Activated CD4-positive, alpha-beta memory T cell treated with anti-CD3 and anti-CD28 coated beads for 36 hours (primary cell): ENCODE measurements around the gene MAPK4. TPM values are rescaled to one million over a fixed set of nuclear protein-coding genes. Genes with fewer than 3 reads are reported as not detected.

Experiments used
- CTCF ChIA-PET: fragments of 350-600 bp; sonication (Branson Sonifier 250); formaldehyde crosslinking; loops from one replicate; lab custom pipeline; 2021; ENCODE audit warnings: antibody characterized with exemption, inconsistent platforms; lab: Charles Lee
- POLR2A ChIA-PET: fragments of 350-600 bp; sonication (Branson Sonifier 250); formaldehyde crosslinking; loops from one replicate; lab custom pipeline; 2021; ENCODE audit warnings: antibody characterized with exemption; lab: Charles Lee
- DNase-seq: peaks from one replicate; pipeline ENCODE4 v3.0.0-alpha.2; 2020
- H3K27ac Mint-ChIP-seq: one replicate; pipeline ENCODE4 v1.8.0; 2021; ENCODE audit warnings: mixed read lengths
- H3K27me3 Mint-ChIP-seq: one replicate; pipeline ENCODE4 v1.8.0; 2021; ENCODE audit warnings: mixed read lengths
- H3K36me3 Mint-ChIP-seq: one replicate; pipeline ENCODE4 v1.8.0; 2021; ENCODE audit warnings: mixed read lengths
- H3K4me1 Mint-ChIP-seq: one replicate; pipeline ENCODE4 v1.8.0; 2021; ENCODE audit warnings: low read depth, mixed read lengths
- H3K4me3 Mint-ChIP-seq: one replicate; pipeline ENCODE4 v1.8.0; 2021; ENCODE audit warnings: mild to moderate bottlenecking, mixed read lengths
- H3K9me3 Mint-ChIP-seq: one replicate; pipeline ENCODE4 v1.8.0; 2021; ENCODE audit warnings: mixed read lengths
- intact Hi-C: fragments of 100-400 bp; cut with micrococcal nuclease; formaldehyde crosslinking; loops from one replicate; pipeline ENCODE4 v1.15.1; 2023
- total RNA-seq, 2 experiments: library from RNA; stranded (reverse); gene quantifications; one replicate each; pipeline ENCODE4 v1.2.3, GENCODE V29; 2021

The MAPK4 gene
- total RNA-seq, 2 experiments from 2014 or later: not detected

DNA sequence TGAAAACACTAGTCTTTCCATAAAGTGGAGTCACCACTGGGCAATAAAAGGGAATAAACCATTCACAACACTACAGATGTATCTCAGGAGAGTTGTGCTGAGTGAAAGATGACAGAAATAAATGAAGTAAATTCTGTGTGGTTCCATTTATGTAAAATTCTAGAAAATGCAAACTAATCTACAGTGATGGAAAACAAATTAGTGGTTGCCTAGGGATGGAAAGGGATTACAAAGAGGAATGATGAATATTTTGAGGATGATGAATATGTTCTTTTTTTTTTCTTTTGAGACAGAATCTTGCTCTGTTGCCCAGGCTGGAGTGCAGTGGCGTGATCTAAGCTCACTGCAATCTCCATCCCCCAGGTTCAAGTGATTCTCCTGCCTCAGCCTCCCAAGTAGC lies 123.0 kb downstream of the MAPK4 start:
- CTCF ChIA-PET: no interaction called here
- POLR2A ChIA-PET: no interaction called here
- no peak overlapping the region for H3K4me3 Mint-ChIP-seq
- intact Hi-C loops: no loop called here
- H3K36me3 Mint-ChIP-seq: no peaks in the 10 kb centered on the region
- DNase-seq: no peak
- H3K9me3 Mint-ChIP-seq: no peaks in the 10 kb centered on the region
- H3K27me3 Mint-ChIP-seq: peaks cover 8% of the 10 kb centered on the region
- no peaks in the 10 kb centered on the region for H3K4me1 Mint-ChIP-seq
- no peak overlapping the region for H3K27ac Mint-ChIP-seq

DNA sequence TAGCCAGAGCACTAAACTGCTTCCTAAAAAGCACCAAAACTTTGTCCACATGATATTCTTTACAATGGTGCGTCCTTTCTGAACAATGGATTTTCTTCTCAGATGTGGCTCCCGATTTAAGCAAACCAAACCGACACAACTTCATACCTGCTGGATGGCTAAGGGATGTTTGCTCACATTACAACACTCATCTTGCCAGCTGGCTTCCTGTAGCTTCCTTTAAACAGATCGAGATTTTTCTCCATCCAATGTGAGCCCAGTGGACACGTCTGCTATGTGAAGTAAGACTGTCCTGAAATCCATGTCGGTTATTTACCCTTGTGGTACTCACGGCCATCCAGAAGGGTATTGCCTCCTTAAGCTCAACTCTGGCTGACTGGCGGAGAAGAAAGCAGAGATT lies 126.5 kb downstream of the MAPK4 start:
- Mint-ChIP-seq H3K4me1 (no peaks in the 10 kb centered on the region), H3K36me3 (no peaks in the 10 kb centered on the region), H3K27me3 (peaks cover 4% of the 10 kb centered on the region), H3K27ac (no peak overlapping the region), H3K9me3 (no peaks in the 10 kb centered on the region), H3K4me3 (no peak overlapping the region)
- intact Hi-C loops: no loop called here
- DNase-seq: no peak
- ChIA-PET CTCF (no interaction called here), POLR2A (no interaction called here)

DNA sequence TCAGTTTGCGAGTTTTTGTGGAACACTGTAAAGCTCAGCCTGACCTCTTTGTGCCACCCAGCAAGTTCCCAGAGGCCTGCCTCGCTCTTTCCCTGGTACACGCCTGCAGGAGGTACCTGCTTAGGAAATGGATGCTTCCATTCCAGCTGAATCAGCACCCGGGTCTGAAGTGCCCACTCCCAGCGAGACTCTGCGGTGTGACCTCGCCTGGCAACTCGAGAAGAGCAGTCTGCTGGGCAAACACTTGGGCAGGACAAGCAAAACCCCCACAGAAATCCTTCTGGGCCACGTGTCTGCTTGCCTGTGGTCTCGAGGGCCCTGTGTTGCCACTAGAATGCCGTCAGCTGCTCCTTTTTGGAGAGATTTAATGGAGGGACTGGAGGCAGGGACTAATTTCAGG lies 127.6 kb downstream of the MAPK4 start:
- Mint-ChIP-seq H3K27ac (no peak overlapping the region), H3K9me3 (no peaks in the 10 kb centered on the region), H3K27me3 (peaks cover 3% of the 10 kb centered on the region), H3K4me1 (no peaks in the 10 kb centered on the region), H3K4me3 (no peak overlapping the region), H3K36me3 (no peaks in the 10 kb centered on the region)
- intact Hi-C loops: no loop called here
- no peak for DNase-seq
- ChIA-PET CTCF (no interaction called here), POLR2A (no interaction called here)

DNA sequence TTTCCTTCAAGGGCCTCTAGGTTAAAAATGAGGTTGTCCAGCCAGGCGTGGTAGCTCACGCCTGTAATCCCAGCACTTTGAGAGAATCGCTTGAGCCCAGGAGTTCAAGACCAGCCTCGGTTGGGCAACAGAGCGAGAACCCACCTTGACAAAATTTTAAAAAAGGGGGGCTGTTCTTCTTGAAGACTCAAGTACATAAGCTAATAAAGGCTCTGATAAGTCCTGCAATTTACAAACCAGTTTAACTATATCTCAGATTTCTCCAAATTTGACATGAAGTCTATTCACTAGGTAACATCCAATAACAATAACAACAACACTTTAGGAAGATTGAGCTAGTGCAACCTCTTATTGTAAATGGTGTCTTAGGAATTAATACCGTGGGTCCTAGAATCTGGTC lies 129.7 kb downstream of the MAPK4 start:
- ChIA-PET POLR2A (no interaction called here), CTCF (no interaction called here)
- DNase-seq: no peak
- Mint-ChIP-seq H3K4me1 (no peaks in the 10 kb centered on the region), H3K9me3 (no peaks in the 10 kb centered on the region), H3K27me3 (peaks cover 2% of the 10 kb centered on the region), H3K4me3 (no peak overlapping the region), H3K36me3 (no peaks in the 10 kb centered on the region), H3K27ac (no peak overlapping the region)
- intact Hi-C loops: no loop called here

DNA sequence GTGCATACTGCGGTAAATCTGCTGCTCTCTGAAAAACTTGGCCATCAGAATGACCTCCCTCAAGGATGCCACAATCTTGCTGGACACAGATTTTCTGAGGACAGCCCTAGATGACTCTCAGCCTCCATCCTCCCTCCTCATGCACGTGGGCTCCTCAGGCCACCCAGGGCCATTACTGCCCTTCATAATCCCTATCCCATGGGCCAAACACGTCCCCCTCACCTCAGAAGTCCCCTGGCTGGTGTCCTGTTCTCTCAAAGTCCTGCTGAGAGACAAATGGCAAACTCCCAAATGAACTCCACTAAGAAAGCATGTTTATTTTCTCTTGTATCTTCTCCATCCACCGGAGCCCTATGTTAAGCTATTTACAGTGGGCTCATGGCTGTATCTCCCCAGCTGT lies 134.3 kb downstream of the MAPK4 start:
- ChIA-PET POLR2A (no interaction called here), CTCF (no interaction called here)
- Mint-ChIP-seq H3K27ac (no peak overlapping the region), H3K27me3 (peaks cover 3% of the 10 kb centered on the region), H3K4me1 (no peaks in the 10 kb centered on the region), H3K9me3 (no peaks in the 10 kb centered on the region), H3K4me3 (no peak overlapping the region), H3K36me3 (no peaks in the 10 kb centered on the region)
- intact Hi-C loops: no loop called here
- DNase-seq: no peak

DNA sequence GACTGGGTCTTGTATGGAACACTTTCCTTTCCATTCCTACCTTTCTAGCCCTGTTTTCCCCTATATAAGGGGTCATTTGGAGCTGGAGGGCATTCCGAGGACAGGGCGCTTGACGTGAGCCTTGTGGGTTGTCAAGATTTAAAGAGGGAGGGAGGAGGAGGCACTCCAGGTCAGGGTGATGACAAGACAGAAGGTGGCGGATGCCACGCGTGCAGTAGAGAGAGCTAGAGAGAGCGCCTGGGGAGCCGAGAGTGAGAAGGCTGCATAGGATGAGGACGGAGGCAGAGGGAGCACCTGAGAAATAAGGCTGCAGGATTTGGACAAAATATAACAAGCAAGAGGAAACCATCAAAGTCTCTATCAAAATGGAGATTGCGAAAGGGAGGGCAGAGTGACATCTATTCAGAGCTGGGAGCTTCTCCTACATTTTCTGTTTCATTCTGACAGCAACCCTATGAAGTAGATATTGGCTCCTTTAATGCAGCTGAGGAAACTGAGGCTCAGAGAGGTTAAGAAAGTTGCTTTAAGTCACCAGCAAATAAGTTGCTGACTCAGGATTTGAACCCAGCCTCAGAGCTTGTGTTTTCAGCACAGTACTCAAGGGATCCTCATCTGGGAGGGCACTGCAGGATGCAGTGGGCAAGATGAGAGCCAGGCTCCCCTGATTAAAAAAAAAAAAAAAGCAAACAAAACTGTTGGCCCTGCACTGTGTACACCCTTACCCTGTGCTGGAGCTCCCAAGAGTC lies 135.7 kb downstream of the MAPK4 start:
- no peak overlapping the region for H3K27ac Mint-ChIP-seq
- no peak overlapping the region for H3K4me3 Mint-ChIP-seq
- H3K27me3 Mint-ChIP-seq: peaks cover 6% of the 10 kb centered on the region
- POLR2A ChIA-PET: no interaction called here
- DNase-seq: no peak
- intact Hi-C loops: no loop called here
- CTCF ChIA-PET: no interaction called here
- H3K4me1 Mint-ChIP-seq: no peaks in the 10 kb centered on the region
- no peaks in the 10 kb centered on the region for H3K9me3 Mint-ChIP-seq
- H3K36me3 Mint-ChIP-seq: no peaks in the 10 kb centered on the region

DNA sequence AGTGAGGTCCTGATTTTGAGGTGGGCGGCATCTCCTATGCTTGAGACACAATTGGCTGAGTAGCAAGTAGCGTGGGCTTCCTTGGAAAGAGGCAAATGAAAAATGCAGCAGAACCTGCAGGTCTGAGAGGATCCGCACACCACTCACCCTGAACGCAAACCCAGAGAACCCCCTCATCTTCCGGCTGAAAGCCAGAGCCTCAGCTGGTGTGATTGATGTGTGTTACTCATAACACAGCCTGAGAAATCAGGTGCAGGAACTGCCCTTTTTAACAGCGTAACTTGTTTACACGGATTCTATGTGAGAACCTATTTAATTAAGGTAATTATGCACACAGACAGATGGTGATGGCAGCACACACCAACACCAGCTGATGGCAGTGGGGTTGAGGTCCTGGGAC lies 136.5 kb downstream of the MAPK4 start:
- Mint-ChIP-seq H3K9me3 (no peaks in the 10 kb centered on the region), H3K4me1 (no peaks in the 10 kb centered on the region), H3K4me3 (no peak overlapping the region), H3K27me3 (peaks cover 6% of the 10 kb centered on the region), H3K36me3 (no peaks in the 10 kb centered on the region), H3K27ac (no peak overlapping the region)
- ChIA-PET CTCF (no interaction called here), POLR2A (no interaction called here)
- intact Hi-C loops: no loop called here
- no peak for DNase-seq

DNA sequence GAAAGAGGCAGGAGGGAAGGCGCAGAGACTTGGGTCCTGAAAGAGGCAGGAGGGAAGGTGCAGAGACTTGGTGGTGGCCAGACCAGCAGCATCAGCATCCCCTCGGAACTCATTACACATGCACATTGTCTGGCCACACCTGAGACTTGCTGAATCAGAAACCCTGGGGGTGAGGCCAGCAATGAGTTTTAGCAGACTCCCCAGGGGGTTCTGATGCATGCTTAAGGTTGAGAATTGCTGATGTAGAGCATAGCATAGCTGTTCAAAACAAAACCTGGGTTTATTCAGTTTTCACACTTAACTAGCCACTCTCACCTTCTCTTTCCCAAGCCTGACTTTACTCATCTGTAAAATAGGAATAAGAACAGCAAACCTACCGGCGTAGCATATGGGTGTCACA lies 137.0 kb downstream of the MAPK4 start:
- Mint-ChIP-seq H3K36me3 (no peaks in the 10 kb centered on the region), H3K4me3 (no peak overlapping the region), H3K27ac (no peak overlapping the region), H3K9me3 (no peaks in the 10 kb centered on the region), H3K4me1 (no peaks in the 10 kb centered on the region), H3K27me3 (peaks cover 6% of the 10 kb centered on the region)
- ChIA-PET CTCF (no interaction called here), POLR2A (no interaction called here)
- intact Hi-C loops: no loop called here
- DNase-seq: no peak

DNA sequence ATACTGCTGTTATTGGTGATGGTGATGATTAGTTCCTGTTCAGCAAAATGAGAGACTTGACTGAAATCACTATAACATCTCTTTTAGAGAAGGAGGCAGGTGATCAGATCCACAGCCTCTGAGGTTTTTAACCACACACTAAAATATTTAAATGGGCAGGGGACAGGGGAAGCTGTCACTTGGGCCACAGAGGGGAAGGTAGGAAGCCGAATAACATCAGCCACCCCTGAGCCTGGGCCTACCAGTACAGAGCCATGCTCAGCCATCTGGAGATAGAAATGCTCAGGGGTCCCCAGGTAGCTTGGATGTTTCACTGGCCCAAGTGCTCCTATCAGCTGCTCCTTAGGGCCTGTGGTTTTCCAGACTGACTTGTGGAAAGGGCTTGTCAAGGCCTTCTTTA lies 137.6 kb downstream of the MAPK4 start:
- H3K4me1 Mint-ChIP-seq: no peaks in the 10 kb centered on the region
- H3K9me3 Mint-ChIP-seq: no peaks in the 10 kb centered on the region

DNA sequence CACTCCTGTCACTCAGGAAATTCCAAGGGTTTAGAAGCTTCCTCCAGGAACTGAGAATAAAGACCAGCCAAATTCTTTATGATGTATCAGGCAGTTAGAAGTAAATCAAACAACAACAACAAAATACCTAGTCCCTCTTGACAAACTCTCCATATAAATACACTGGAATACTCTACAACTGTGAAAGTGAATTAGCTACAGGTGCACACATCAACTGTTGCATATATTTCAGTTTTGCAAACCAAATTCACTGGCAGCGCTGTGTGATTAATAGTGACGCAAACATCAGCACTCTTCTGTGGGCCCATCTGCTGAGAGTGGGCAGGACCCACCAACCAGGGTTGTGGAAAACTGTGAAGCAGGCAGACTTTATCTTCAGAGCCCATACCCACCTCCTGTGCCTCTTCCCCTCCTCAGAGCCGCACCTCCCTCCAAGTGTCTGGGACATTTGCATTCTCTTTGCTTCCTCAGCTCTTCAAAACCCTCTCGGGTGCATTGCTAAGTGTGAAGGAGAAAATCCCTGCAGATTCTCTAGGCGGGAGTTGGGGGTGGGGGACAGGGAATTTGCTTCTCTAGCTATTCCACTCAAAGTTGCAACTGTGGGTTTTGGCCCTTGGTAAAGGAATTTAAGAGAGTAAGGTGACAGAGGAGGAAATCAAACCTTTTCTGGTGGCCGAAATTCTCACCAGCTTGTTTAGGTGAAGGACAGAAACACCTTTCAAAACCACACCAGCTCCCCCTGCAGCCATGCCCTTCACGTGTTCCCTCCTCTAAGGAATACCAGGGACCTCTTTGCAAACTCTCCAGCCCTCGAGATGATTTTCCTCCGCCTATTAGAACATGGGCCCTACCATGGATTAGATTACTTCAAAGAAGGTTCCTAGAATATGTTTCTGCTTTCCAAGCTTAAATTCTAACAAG lies 140.6 kb downstream of the MAPK4 start:
- Mint-ChIP-seq H3K4me1 (no peaks in the 10 kb centered on the region), H3K36me3 (no peaks in the 10 kb centered on the region), H3K27me3 (peaks cover 2% of the 10 kb centered on the region), H3K27ac (no peak overlapping the region), H3K9me3 (no peaks in the 10 kb centered on the region), H3K4me3 (no peak overlapping the region)
- POLR2A ChIA-PET: no interaction called here
- intact Hi-C loops: no loop called here
- CTCF ChIA-PET: no interaction called here
- DNase-seq: no peak

More for the DNA sequence above, 137.6 kb downstream of the MAPK4 start:
- CTCF ChIA-PET: no interaction called here
- no peak for DNase-seq
- intact Hi-C loops: no loop called here
- peaks cover 6% of the 10 kb centered on the region for H3K27me3 Mint-ChIP-seq
- H3K4me3 Mint-ChIP-seq: no peak overlapping the region
- H3K36me3 Mint-ChIP-seq: no peaks in the 10 kb centered on the region
- POLR2A ChIA-PET: no interaction called here
- H3K27ac Mint-ChIP-seq: no peak overlapping the region

DNA sequence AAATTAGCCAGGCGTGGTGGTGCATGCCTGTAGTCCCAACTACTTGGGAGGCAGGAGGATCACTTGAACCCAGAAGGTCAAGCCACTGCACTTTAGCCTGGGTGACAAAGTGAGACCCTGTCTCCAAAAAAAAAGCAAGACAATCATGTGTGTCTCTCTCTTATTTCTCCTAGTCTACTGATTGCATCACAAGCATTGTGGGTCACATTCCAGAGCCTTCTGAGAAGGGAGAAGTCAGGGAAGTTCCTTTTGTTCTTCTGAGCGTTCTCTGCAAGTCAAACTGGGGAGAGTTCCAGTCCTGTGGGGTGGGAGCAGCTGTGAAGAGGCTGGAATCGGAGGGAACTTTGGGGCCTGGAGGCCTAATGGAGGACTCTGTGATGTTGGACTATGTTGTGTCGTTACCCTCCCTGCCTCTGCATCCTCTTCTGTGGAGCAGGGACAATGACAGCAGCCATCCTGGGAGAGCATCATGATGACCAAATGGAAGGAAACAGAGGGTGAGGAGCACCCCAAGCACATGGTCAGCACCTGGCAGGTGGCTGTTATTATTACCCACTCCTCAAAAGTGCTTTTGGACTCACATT lies 144.6 kb downstream of the MAPK4 start:
- ChIA-PET CTCF (interaction anchor here (0.7 kb wide), 1 partner anchor 547 kb away, joined by 5 read pairs; no protein-coding TSS in a partner anchor), POLR2A (no interaction called here)
- Mint-ChIP-seq H3K9me3 (no peaks in the 10 kb centered on the region), H3K4me1 (no peaks in the 10 kb centered on the region), H3K4me3 (no peak overlapping the region), H3K27ac (no peak overlapping the region), H3K36me3 (no peaks in the 10 kb centered on the region), H3K27me3 (peaks cover 2% of the 10 kb centered on the region)
- no peak for DNase-seq
- intact Hi-C loops: no loop called here

DNA sequence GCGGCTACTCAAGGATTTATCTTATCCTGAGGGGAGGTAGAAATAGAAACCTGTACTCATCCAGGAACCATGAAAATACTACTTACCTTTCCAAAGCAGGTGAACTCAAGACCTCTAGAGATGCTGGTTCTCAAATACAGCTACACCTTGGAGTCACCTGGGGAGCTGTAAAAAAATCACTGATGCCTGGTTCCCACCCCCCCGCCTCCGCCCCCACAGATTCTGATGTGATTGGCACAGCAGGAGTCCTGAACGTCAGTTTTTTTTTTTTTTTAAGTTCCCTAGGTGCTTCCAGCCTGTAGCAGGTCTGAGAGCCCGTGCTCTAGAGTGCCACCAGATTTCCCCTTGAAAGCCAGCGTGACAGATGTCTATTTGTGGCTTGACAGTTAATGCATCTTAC lies 146.3 kb downstream of the MAPK4 start:
- intact Hi-C loops: no loop called here
- no peak overlapping the region for H3K27ac Mint-ChIP-seq
- no peaks in the 10 kb centered on the region for H3K9me3 Mint-ChIP-seq
- DNase-seq: no peak
- no peaks in the 10 kb centered on the region for H3K36me3 Mint-ChIP-seq
- POLR2A ChIA-PET: no interaction called here
- CTCF ChIA-PET: no interaction called here
- H3K4me1 Mint-ChIP-seq: no peaks in the 10 kb centered on the region
- H3K4me3 Mint-ChIP-seq: no peak overlapping the region
- no peaks in the 10 kb centered on the region for H3K27me3 Mint-ChIP-seq
